GM19043 (cell line): ENCODE data around the gene CD48.
"Not testable (repeated sequence)": the region's sequence is repeated elsewhere in the genome, so short reads cannot be mapped to it uniquely, and the experiment has no call there.

Source experiments
- ATAC-seq: cut with Tn5 transposase; IDR thresholded peaks from one replicate; pipeline ENCODE4 v1.9.1; 2021; ENCODE audit warnings: low read depth; ENCODE audit not compliant: unreplicated experiment

CD48 gene

GRCh38 chr1:160716013-160716412 lies 4.4 kb upstream of the CD48 start:
- no peak for ATAC-seq

GRCh38 chr1:160714034-160714648 lies 2.5 kb upstream of the CD48 start:
- ATAC-seq, result not testable (repeated sequence)

GRCh38 chr1:160713161-160713560 lies 1.5 kb upstream of the CD48 start:
- ATAC-seq, result no peak

GRCh38 chr1:160712525-160713080 lies 981 bp upstream of the CD48 start:
- ATAC-seq, result not testable (repeated sequence)

GRCh38 chr1:160711276-160711601 lies 383 bp downstream of the CD48 start:
- no peak for ATAC-seq

- ATAC-seq, result no peak
These were observed 937 bp downstream of the CD48 start for GRCh38 chr1:160710517-160711252.

GRCh38 chr1:160709715-160710114 lies 1.9 kb downstream of the CD48 start:
- no peak for ATAC-seq

GRCh38 chr1:160708801-160709200 lies 2.8 kb downstream of the CD48 start:
- peak; percentile 53 for ATAC-seq

- no peak for ATAC-seq
These were observed 3.5 kb downstream of the CD48 start for GRCh38 chr1:160708118-160708517.

GRCh38 chr1:160707236-160708064 lies 4.2 kb downstream of the CD48 start:
- ATAC-seq, result no peak

- ATAC-seq, result no peak
These were observed 4.9 kb downstream of the CD48 start for GRCh38 chr1:160706526-160707235.

- no peak for ATAC-seq
These were observed 5.9 kb downstream of the CD48 start for GRCh38 chr1:160705742-160706141.

GRCh38 chr1:160705212-160705621 lies 6.4 kb downstream of the CD48 start:
- ATAC-seq, result not testable (repeated sequence)

- no peak for ATAC-seq
These were observed 7.4 kb downstream of the CD48 start for GRCh38 chr1:160704250-160704649.

GRCh38 chr1:160702100-160702499 lies 9.5 kb downstream of the CD48 start:
- no peak for ATAC-seq

GRCh38 chr1:160692390-160692789 lies 19.2 kb downstream of the CD48 start:
- ATAC-seq, result not testable (repeated sequence)

- no peak for ATAC-seq
These were observed 26.4 kb downstream of the CD48 start for GRCh38 chr1:160685266-160685665.

- ATAC-seq, result no peak
These were observed 28.4 kb downstream of the CD48 start for GRCh38 chr1:160682983-160683865.

- no peak for ATAC-seq
These were observed 29.8 kb downstream of the CD48 start for GRCh38 chr1:160681891-160682140.
